ENCODE measurements around the gene QPCTL. TPM values are rescaled to one million over a fixed set of nuclear protein-coding genes. Genes with fewer than 3 reads are reported as not detected.

The QPCTL gene
- total and polyA plus RNA-seq, 3 experiments from 2014 or later, result 2.0 to 11.5 (median 11.3) TPM

DNA sequence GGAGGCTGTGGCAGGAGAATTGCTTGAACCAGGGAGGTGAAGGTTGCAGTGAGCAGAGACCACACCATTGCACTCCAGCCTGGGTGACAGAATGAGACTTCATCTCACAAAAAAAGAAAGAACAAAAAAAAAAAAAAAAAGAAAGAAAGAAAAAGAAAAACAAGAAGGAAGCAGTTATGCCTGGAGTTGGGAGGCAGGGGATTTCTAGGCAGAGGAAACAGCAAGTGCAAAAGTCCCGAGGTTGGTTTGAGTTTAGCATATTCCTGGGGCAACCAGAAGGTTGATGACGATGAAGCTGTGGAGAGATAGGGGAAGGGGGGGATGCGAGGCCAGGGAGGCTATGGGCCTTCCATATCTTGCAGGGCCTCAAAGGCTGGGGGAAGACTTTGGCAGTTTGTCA is 41.7 kb upstream of the QPCTL start:
- no peak overlapping the region for H3K27ac ChIP-seq (ENCODE audit: low read depth, low read length)
- ChIA-PET POLR2A (no interaction called here), CTCF (interaction anchor here (0.7 to 1.2 kb wide), 3 partner anchors 9 to 166 kb away, joined by 3 read pairs; no protein-coding TSS in a partner anchor)
- Mint-ChIP-seq H3K36me3 (no peaks in the 10 kb centered on the region), H3K9me3 (no peaks in the 10 kb centered on the region), H3K4me3 (no peak overlapping the region), H3K4me1 (peaks cover 6 to 9% (median 9%) of the 10 kb centered on the region in 3 donors), H3K27me3 (peaks cover 2 to 3% of the 10 kb centered on the region in 2 donors), H3K27ac (no peak overlapping the region)
- H3K27me3 ChIP-seq (ENCODE audit: insufficient read depth, low read length, poor library complexity, severe bottlenecking), result no peaks in the 10 kb centered on the region
- H3K36me3 ChIP-seq (ENCODE audit: insufficient read depth, low read length), result no peaks in the 10 kb centered on the region
- DNase-seq, result no peak
- H3K9me3 ChIP-seq (ENCODE audit: low read length), result no peaks in the 10 kb centered on the region
- peaks cover 7% of the 10 kb centered on the region for H3K4me1 ChIP-seq (ENCODE audit: insufficient read depth, low read length)
- no peak overlapping the region for H3K4me3 ChIP-seq (ENCODE audit: low read length)

DNA sequence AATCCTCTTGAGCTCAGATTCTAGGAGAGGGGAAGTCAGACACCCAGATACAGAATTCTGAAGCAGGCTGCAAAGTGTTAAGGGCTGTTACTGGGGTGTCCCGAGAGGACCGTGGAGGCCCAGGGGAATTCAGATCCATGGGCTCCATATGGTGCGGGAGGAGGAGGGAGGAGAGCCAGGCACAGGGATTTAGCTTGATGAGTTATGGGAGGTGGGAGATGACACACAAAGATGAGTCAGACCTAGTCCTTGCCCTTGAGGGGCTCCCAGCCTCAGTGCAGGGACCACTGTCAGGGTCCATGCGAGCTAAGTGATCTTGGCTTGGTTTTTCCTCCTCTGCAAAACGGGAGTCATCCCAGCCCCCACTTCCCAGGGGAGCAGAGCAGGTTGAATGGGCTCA is 38.8 kb upstream of the QPCTL start:
- H3K36me3 Mint-ChIP-seq, result no peaks in the 10 kb centered on the region
- Histone ChIP-seq H3K36me3 (ENCODE audit: insufficient read depth, low read length) (no peaks in the 10 kb centered on the region), H3K27ac (ENCODE audit: low read depth, low read length) (no peak overlapping the region), H3K4me1 (ENCODE audit: insufficient read depth, low read length) (no peaks in the 10 kb centered on the region), H3K9me3 (ENCODE audit: low read length) (no peaks in the 10 kb centered on the region), H3K4me3 (ENCODE audit: low read length) (no peak overlapping the region), H3K27me3 (ENCODE audit: insufficient read depth, low read length, poor library complexity, severe bottlenecking) (no peaks in the 10 kb centered on the region)
- H3K9me3 Mint-ChIP-seq, result no peaks in the 10 kb centered on the region
- no peak overlapping the region for H3K27ac Mint-ChIP-seq
- DNase-seq, result no peak
- peaks cover 2 to 3% of the 10 kb centered on the region in 2 donors for H3K27me3 Mint-ChIP-seq
- CTCF ChIA-PET, result interaction anchor here (1.1 kb wide), 1 partner anchor 39 kb away, joined by 3 read pairs; the partner anchor contains the start of gene QPCTL
- POLR2A ChIA-PET, result no interaction called here
- no peak overlapping the region for H3K4me3 Mint-ChIP-seq
- no peaks in the 10 kb centered on the region for H3K4me1 Mint-ChIP-seq

GRCh38 chr19:45655073-45655472 is 37.4 kb upstream of the QPCTL start:
- no peaks in the 10 kb centered on the region for H3K36me3 ChIP-seq (ENCODE audit: insufficient read depth, low read length)
- H3K27me3 ChIP-seq (ENCODE audit: insufficient read depth, low read length, poor library complexity, severe bottlenecking), result no peaks in the 10 kb centered on the region
- Mint-ChIP-seq H3K4me1 (no peaks in the 10 kb centered on the region), H3K27me3 (peaks cover 7 to 12% of the 10 kb centered on the region in 2 donors), H3K9me3 (no peaks in the 10 kb centered on the region), H3K36me3 (no peaks in the 10 kb centered on the region), H3K27ac (no peak overlapping the region), H3K4me3 (no peak overlapping the region)
- no peak overlapping the region for H3K4me3 ChIP-seq (ENCODE audit: low read length)
- no peaks in the 10 kb centered on the region for H3K9me3 ChIP-seq (ENCODE audit: low read length)
- no peak for DNase-seq
- no peaks in the 10 kb centered on the region for H3K4me1 ChIP-seq (ENCODE audit: insufficient read depth, low read length)
- ChIA-PET POLR2A (no interaction called here), CTCF (no interaction called here)
- no peak overlapping the region for H3K27ac ChIP-seq (ENCODE audit: low read depth, low read length)

- ChIA-PET POLR2A (no interaction called here), CTCF (interaction anchor here (1.3 kb wide), 1 partner anchor 12 kb away, joined by 3 read pairs; no protein-coding TSS in a partner anchor)
- DNase-seq, result no peak
- H3K9me3 Mint-ChIP-seq, result no peaks in the 10 kb centered on the region
- H3K4me1 Mint-ChIP-seq, result no peaks in the 10 kb centered on the region
- H3K36me3 Mint-ChIP-seq, result peaks cover 0 to 2% (median 0%) of the 10 kb centered on the region in 3 donors
- H3K27ac Mint-ChIP-seq, result no peak overlapping the region
- peaks cover 7 to 13% of the 10 kb centered on the region in 2 donors for H3K27me3 Mint-ChIP-seq
- Histone ChIP-seq H3K36me3 (ENCODE audit: insufficient read depth, low read length) (no peaks in the 10 kb centered on the region), H3K27ac (ENCODE audit: low read depth, low read length) (no peak overlapping the region), H3K4me3 (ENCODE audit: low read length) (no peak overlapping the region), H3K27me3 (ENCODE audit: insufficient read depth, low read length, poor library complexity, severe bottlenecking) (no peaks in the 10 kb centered on the region), H3K9me3 (ENCODE audit: low read length) (no peaks in the 10 kb centered on the region), H3K4me1 (ENCODE audit: insufficient read depth, low read length) (no peaks in the 10 kb centered on the region)
- H3K4me3 Mint-ChIP-seq, result no peak overlapping the region
Observed at GRCh38 chr19:45657520-45658167, 34.8 kb upstream of the QPCTL start.

GRCh38 chr19:45659096-45659729 is 33.3 kb upstream of the QPCTL start:
- Histone ChIP-seq H3K27me3 (ENCODE audit: insufficient read depth, low read length, poor library complexity, severe bottlenecking) (no peaks in the 10 kb centered on the region), H3K9me3 (ENCODE audit: low read length) (no peaks in the 10 kb centered on the region), H3K27ac (ENCODE audit: low read depth, low read length) (no peak overlapping the region), H3K4me3 (ENCODE audit: low read length) (no peak overlapping the region), H3K36me3 (ENCODE audit: insufficient read depth, low read length) (no peaks in the 10 kb centered on the region), H3K4me1 (ENCODE audit: insufficient read depth, low read length) (no peaks in the 10 kb centered on the region)
- Mint-ChIP-seq H3K27ac (peak overlapping the region in 1 of 8 donors; percentile 61), H3K27me3 (peaks cover 7 to 15% of the 10 kb centered on the region in 2 donors), H3K4me3 (no peak overlapping the region), H3K9me3 (no peaks in the 10 kb centered on the region), H3K36me3 (peaks cover 0 to 2% (median 0%) of the 10 kb centered on the region in 3 donors), H3K4me1 (no peaks in the 10 kb centered on the region)
- ChIA-PET POLR2A (no interaction called here), CTCF (no interaction called here)
- DNase-seq, result no peak

DNA sequence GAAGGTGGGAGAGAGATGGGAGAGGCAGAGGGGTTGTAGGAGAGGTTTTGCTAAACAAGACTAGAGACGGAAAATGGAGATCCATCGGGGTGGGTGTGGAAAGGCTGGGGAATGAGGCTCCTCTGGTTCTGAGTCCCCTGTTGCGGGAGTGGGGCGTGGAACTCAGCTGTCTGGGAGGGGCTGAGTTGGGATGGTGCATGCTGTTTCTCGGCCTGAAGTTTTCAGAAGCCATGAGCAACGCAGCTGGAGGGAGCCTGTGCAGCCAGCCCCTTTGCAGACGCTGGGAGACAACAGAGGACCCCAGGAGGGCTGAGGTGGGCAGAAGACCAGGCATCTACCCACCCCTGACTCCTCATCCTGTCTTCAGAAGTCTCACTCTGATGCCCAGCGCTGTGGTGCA is 31.8 kb upstream of the QPCTL start:
- no peak overlapping the region for H3K27ac ChIP-seq (ENCODE audit: low read depth, low read length)
- Mint-ChIP-seq H3K4me3 (no peak overlapping the region), H3K36me3 (peaks cover 0 to 2% (median 0%) of the 10 kb centered on the region in 3 donors), H3K27me3 (peaks cover 7 to 22% of the 10 kb centered on the region in 2 donors), H3K9me3 (no peaks in the 10 kb centered on the region), H3K27ac (no peak overlapping the region), H3K4me1 (no peaks in the 10 kb centered on the region)
- H3K27me3 ChIP-seq (ENCODE audit: insufficient read depth, low read length, poor library complexity, severe bottlenecking), result no peaks in the 10 kb centered on the region
- H3K4me3 ChIP-seq (ENCODE audit: low read length), result no peak overlapping the region
- POLR2A ChIA-PET, result no interaction called here
- H3K9me3 ChIP-seq (ENCODE audit: low read length), result no peaks in the 10 kb centered on the region
- no peak for DNase-seq
- no peaks in the 10 kb centered on the region for H3K36me3 ChIP-seq (ENCODE audit: insufficient read depth, low read length)
- CTCF ChIA-PET, result interaction anchor here (0.7 kb wide), 1 partner anchor 15 kb away, joined by 3 read pairs; no protein-coding TSS in a partner anchor
- no peaks in the 10 kb centered on the region for H3K4me1 ChIP-seq (ENCODE audit: insufficient read depth, low read length)

- H3K4me1 Mint-ChIP-seq, result peaks cover 11 to 15% (median 13%) of the 10 kb centered on the region in 3 donors
- Histone ChIP-seq H3K9me3 (ENCODE audit: low read length) (no peaks in the 10 kb centered on the region), H3K4me1 (ENCODE audit: insufficient read depth, low read length) (peaks cover 11% of the 10 kb centered on the region), H3K27ac (ENCODE audit: low read depth, low read length) (no peak overlapping the region), H3K4me3 (ENCODE audit: low read length) (no peak overlapping the region), H3K36me3 (ENCODE audit: insufficient read depth, low read length) (no peaks in the 10 kb centered on the region), H3K27me3 (ENCODE audit: insufficient read depth, low read length, poor library complexity, severe bottlenecking) (no peaks in the 10 kb centered on the region)
- DNase-seq, result no peak
- H3K27me3 Mint-ChIP-seq, result peaks cover 7 to 20% of the 10 kb centered on the region in 2 donors
- H3K36me3 Mint-ChIP-seq, result peaks cover 0 to 4% (median 2%) of the 10 kb centered on the region in 3 donors
- ChIA-PET POLR2A (no interaction called here), CTCF (interaction anchor here (1.9 kb wide), 1 partner anchor 21 kb away, joined by 5 read pairs; no protein-coding TSS in a partner anchor)
- peak overlapping the region in 1 of 8 donors; percentile 32 for H3K27ac Mint-ChIP-seq
- no peaks in the 10 kb centered on the region for H3K9me3 Mint-ChIP-seq
- no peak overlapping the region for H3K4me3 Mint-ChIP-seq
Observed at GRCh38 chr19:45663800-45664199, 28.7 kb upstream of the QPCTL start.

DNA sequence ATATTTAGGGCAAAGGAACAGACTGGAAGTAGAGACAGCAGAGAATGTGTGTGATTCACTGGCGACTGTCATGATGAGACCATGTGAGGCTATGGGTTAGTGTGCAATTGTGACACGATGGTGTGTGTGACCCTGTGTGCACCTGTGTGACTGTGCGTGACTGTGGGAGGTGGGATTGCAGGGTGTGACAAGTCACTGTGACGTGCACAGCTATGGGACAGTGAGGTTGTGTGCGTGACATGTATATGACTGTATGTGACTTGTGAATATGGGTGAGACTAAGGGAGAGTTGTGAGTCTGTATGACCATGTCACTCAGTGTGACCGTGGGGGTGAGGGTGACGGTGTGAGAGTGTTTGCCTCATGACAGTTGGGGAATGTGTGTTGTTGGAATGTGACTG is 27.9 kb upstream of the QPCTL start:
- no peak for DNase-seq
- Histone ChIP-seq H3K27ac (ENCODE audit: low read depth, low read length) (no peak overlapping the region), H3K36me3 (ENCODE audit: insufficient read depth, low read length) (no peaks in the 10 kb centered on the region), H3K4me3 (ENCODE audit: low read length) (no peak overlapping the region), H3K4me1 (ENCODE audit: insufficient read depth, low read length) (peaks cover 19% of the 10 kb centered on the region), H3K9me3 (ENCODE audit: low read length) (no peaks in the 10 kb centered on the region), H3K27me3 (ENCODE audit: insufficient read depth, low read length, poor library complexity, severe bottlenecking) (no peaks in the 10 kb centered on the region)
- Mint-ChIP-seq H3K4me1 (peaks cover 18 to 23% (median 19%) of the 10 kb centered on the region in 3 donors), H3K27me3 (peaks cover 4 to 13% of the 10 kb centered on the region in 2 donors), H3K4me3 (peak overlapping the region in 1 of 7 donors; percentile 27), H3K36me3 (peaks cover 0 to 4% (median 2%) of the 10 kb centered on the region in 3 donors), H3K9me3 (no peaks in the 10 kb centered on the region), H3K27ac (peak overlapping the region in 1 of 8 donors; percentile 3)
- CTCF ChIA-PET, result interaction anchor here (0.9 to 1.9 kb wide), 2 partner anchors 12 to 22 kb away, joined by 3 to 5 read pairs; no protein-coding TSS in a partner anchor
- POLR2A ChIA-PET, result no interaction called here
